Measurements from ENCODE around the gene GCFC2. TPM values are rescaled to one million over a fixed set of nuclear protein-coding genes. Genes with fewer than 3 reads are reported as not detected.

The GCFC2 gene
- polyA plus RNA-seq, 3 donors: 5.5 to 10.9 (median 9.0) TPM

DNA sequence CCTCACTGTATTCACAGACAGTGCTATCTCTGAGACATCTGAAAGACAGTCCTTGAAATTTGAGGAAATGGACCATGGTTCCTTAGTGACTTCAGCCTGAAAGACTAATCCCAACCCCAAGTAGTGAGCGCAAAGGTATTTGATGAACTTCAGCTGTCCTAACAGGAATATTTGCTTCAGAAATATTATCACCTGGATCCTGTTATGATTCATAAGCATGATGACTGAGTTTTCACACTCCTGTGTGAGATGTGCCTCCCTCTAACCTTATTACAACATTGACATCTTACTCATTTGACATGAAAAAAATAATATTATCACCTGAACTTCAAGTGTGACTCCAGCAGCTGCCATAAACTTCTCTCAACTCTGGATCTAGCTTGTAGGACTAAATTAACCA is 75.8 kb downstream of the GCFC2 start:
- H3K4me1 ChIP-seq (ENCODE audit: control insufficient read depth in 1 of 2, insufficient read depth in 2 of 2, low read length in 2 of 2): no peaks in the 10 kb centered on the region
- no peaks in the 10 kb centered on the region for H4K20me1 ChIP-seq (ENCODE audit: insufficient read depth, low read length)
- H3K27ac ChIP-seq (ENCODE audit: low read depth in 1 of 2, low read length in 2 of 2): no peak overlapping the region
- no peak for DNase-seq
- no peak overlapping the region for H3K9ac ChIP-seq (ENCODE audit: insufficient read depth, low read length, poor library complexity, severe bottlenecking)
- H3K27me3 Mint-ChIP-seq (ENCODE audit: low read depth in 3 of 3): peaks cover 14 to 17% (median 15%) of the 10 kb centered on the region in 3 donors
- H3K4me1 Mint-ChIP-seq: no peaks in the 10 kb centered on the region
- H3K4me3 Mint-ChIP-seq: no peak overlapping the region
- H3K4me3 ChIP-seq (replicated peaks in 1 of 3; ENCODE audit: low read depth in 2 of 3, low read length in 3 of 3): no peak overlapping the region
- no CpG with 5 or more reads among the region's 1 CpG for WGBS (ENCODE audit: insufficient coverage)
- H3K27ac Mint-ChIP-seq: no peak overlapping the region
- no peaks in the 10 kb centered on the region for H3K36me3 Mint-ChIP-seq
- intact Hi-C loops (cut with micrococcal nuclease): loop anchor here in 1 of 2 donors (10.0 kb wide), 1 partner anchor 940 kb away; no protein-coding TSS in a partner anchor
- H3K27me3 ChIP-seq (ENCODE audit: control insufficient read depth in 2 of 2, insufficient read depth in 2 of 2, low read length in 2 of 2): peaks cover 2% of the 10 kb centered on the region in 2 donors
- H3K36me3 ChIP-seq (replicated peaks in 1 of 2; ENCODE audit: control insufficient read depth in 1 of 2, insufficient read depth in 2 of 2, low read length in 2 of 2): no peaks in the 10 kb centered on the region
- no peaks in the 10 kb centered on the region for H3K79me2 ChIP-seq (ENCODE audit: insufficient read depth, low read length)
- H3K4me2 ChIP-seq (replicated peaks; ENCODE audit: extremely low read depth, low read length, poor library complexity, severe bottlenecking): no peak overlapping the region
- TF ChIP-seq, protein P1, sequence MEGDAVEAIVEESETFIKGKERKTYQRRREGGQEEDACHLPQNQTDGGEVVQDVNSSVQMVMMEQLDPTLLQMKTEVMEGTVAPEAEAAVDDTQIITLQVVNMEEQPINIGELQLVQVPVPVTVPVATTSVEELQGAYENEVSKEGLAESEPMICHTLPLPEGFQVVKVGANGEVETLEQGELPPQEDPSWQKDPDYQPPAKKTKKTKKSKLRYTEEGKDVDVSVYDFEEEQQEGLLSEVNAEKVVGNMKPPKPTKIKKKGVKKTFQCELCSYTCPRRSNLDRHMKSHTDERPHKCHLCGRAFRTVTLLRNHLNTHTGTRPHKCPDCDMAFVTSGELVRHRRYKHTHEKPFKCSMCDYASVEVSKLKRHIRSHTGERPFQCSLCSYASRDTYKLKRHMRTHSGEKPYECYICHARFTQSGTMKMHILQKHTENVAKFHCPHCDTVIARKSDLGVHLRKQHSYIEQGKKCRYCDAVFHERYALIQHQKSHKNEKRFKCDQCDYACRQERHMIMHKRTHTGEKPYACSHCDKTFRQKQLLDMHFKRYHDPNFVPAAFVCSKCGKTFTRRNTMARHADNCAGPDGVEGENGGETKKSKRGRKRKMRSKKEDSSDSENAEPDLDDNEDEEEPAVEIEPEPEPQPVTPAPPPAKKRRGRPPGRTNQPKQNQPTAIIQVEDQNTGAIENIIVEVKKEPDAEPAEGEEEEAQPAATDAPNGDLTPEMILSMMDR (IDR thresholded peaks at IDR 0.05): no peak
- no peaks in the 10 kb centered on the region for H3K9me3 ChIP-seq (replicated peaks in 1 of 2; ENCODE audit: control insufficient read depth in 1 of 2, insufficient read depth in 1 of 2, low read length in 2 of 2)
- H2AFZ ChIP-seq (ENCODE audit: insufficient read depth, low read depth, low read length, poor library complexity, severe bottlenecking): no peak overlapping the region
- H3K9me3 Mint-ChIP-seq: no peaks in the 10 kb centered on the region

DNA sequence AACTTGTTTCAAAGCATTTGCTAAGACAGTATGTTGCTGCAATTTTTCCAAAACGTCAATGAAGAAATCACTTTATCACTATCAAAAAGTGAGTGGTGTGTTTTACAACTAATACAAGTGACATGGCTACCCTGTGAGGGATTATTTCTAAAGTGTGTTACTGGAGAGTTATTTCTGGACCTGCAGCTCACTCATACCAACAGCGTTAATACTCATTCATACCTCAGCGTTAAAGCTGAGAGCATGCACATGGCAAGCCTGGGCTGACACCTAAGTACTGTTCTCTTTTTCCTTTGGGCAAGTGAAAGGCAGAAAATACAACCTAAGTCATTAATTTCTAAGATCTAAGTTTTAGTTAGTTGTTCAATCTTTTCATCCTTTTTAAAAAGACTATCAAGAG is 77.1 kb downstream of the GCFC2 start:
- Histone ChIP-seq H3K4me1 (ENCODE audit: control insufficient read depth in 1 of 2, insufficient read depth in 2 of 2, low read length in 2 of 2) (no peaks in the 10 kb centered on the region), H2AFZ (ENCODE audit: insufficient read depth, low read depth, low read length, poor library complexity, severe bottlenecking) (no peak overlapping the region), H3K27me3 (ENCODE audit: control insufficient read depth in 2 of 2, insufficient read depth in 2 of 2, low read length in 2 of 2) (peaks cover 2% of the 10 kb centered on the region in 2 donors), H3K4me3 (replicated peaks in 1 of 3; ENCODE audit: low read depth in 2 of 3, low read length in 3 of 3) (no peak overlapping the region), H3K79me2 (ENCODE audit: insufficient read depth, low read length) (no peaks in the 10 kb centered on the region), H3K9me3 (replicated peaks in 1 of 2; ENCODE audit: control insufficient read depth in 1 of 2, insufficient read depth in 1 of 2, low read length in 2 of 2) (no peaks in the 10 kb centered on the region), H4K20me1 (ENCODE audit: insufficient read depth, low read length) (no peaks in the 10 kb centered on the region), H3K4me2 (replicated peaks; ENCODE audit: extremely low read depth, low read length, poor library complexity, severe bottlenecking) (no peak overlapping the region), H3K36me3 (replicated peaks in 1 of 2; ENCODE audit: control insufficient read depth in 1 of 2, insufficient read depth in 2 of 2, low read length in 2 of 2) (no peaks in the 10 kb centered on the region), H3K27ac (ENCODE audit: low read depth in 1 of 2, low read length in 2 of 2) (no peak overlapping the region), H3K9ac (ENCODE audit: insufficient read depth, low read length, poor library complexity, severe bottlenecking) (no peak overlapping the region)
- TF ChIP-seq, protein P1 (IDR thresholded peaks at IDR 0.05): no peak
- no peaks in the 10 kb centered on the region for H3K36me3 Mint-ChIP-seq
- no peak overlapping the region for H3K4me3 Mint-ChIP-seq
- intact Hi-C loops (cut with micrococcal nuclease): loop anchor here in 1 of 2 donors (10.0 kb wide), 1 partner anchor 939 kb away; no protein-coding TSS in a partner anchor
- H3K27ac Mint-ChIP-seq: no peak overlapping the region
- no CpG with 5 or more reads among the region's 3 CpGs for WGBS (ENCODE audit: insufficient coverage)
- peaks cover 11 to 16% (median 13%) of the 10 kb centered on the region in 3 donors for H3K27me3 Mint-ChIP-seq (ENCODE audit: low read depth in 3 of 3)
- H3K4me1 Mint-ChIP-seq: no peaks in the 10 kb centered on the region
- H3K9me3 Mint-ChIP-seq: no peaks in the 10 kb centered on the region
- DNase-seq: no peak

Measured in CD14-positive monocyte (primary cell).